PC-9 (cell line): Measurements from ENCODE around the gene MAN1A1. TPM values are rescaled to one million over a fixed set of nuclear protein-coding genes. Genes with fewer than 3 reads are reported as not detected.

Experiments used
- BruUV-seq: library from RNA; stranded (reverse); fragments of 400-500 nt; replicated peaks from 2 replicates; lab custom pipeline; 2021; lab: Mats Ljungman, UMichigan
- CTCF ChIA-PET: fragments of 300-600 bp; sonication (Branson Sonifier 250); formaldehyde crosslinking; loops from one replicate; lab custom pipeline; 2022; ENCODE audit warnings: antibody characterized with exemption; lab: Charles Lee
- POLR2A ChIA-PET: fragments of 300-600 bp; sonication (Branson Sonifier 250); formaldehyde crosslinking; loops from one replicate; lab custom pipeline; 2022; ENCODE audit warnings: antibody characterized with exemption; ENCODE audit not compliant: unreplicated experiment; lab: Charles Lee
- DNase-seq, 2 experiments: peaks; one replicate each; pipeline versions ENCODE4 v3.0.0 to v3.0.0-alpha.2; 2015 to 2022; ENCODE audit warnings: mixed read lengths in 1 of 2
- H2AFZ ChIP-seq: fragments of 200-600 bp; sonication (generic); 2 replicates; pipeline ENCODE4 v1.8.1; 2017; ENCODE audit warnings: antibody characterized with exemption
- H3F3A ChIP-seq: fragments of 200-600 bp; sonication (generic); 2 replicates; pipeline ENCODE4 v1.8.1; 2017; ENCODE audit warnings: antibody characterized with exemption, mild to moderate bottlenecking, low read depth; ENCODE audit not compliant: insufficient read depth
- H3K27ac ChIP-seq: fragments of 200-600 bp; sonication (generic); 2 replicates; pipeline ENCODE4 v1.6.1; 2016; ENCODE audit warnings: mixed run types
- H3K27me3 ChIP-seq: fragments of 200-600 bp; sonication (generic); 2 replicates; pipeline ENCODE4 v1.6.1; 2016; ENCODE audit warnings: low read depth, mixed run types; ENCODE audit not compliant: insufficient read depth
- H3K36me3 ChIP-seq: fragments of 200-600 bp; sonication (generic); 2 replicates; pipeline ENCODE4 v1.6.1; 2016; ENCODE audit warnings: low read depth, mixed run types
- H3K4me1 ChIP-seq: fragments of 200-600 bp; sonication (generic); replicated peaks from 2 replicates; pipeline ENCODE4 v1.6.1; 2016; ENCODE audit warnings: mixed run types; ENCODE audit not compliant: insufficient read depth
- H3K4me2 ChIP-seq: fragments of 200-600 bp; sonication (generic); 2 replicates; pipeline ENCODE4 v1.6.1; 2017; ENCODE audit warnings: mixed run types
- H3K4me3 ChIP-seq: fragments of 200-600 bp; sonication (generic); 2 replicates; pipeline ENCODE4 v1.6.1; 2016; ENCODE audit warnings: mixed run types
- H3K79me2 ChIP-seq: fragments of 200-600 bp; sonication (generic); 2 replicates; pipeline ENCODE4 v1.6.1; 2017; ENCODE audit warnings: low read depth, mixed run types
- H3K9me2 ChIP-seq: fragments of 200-600 bp; sonication (generic); 2 replicates; pipeline ENCODE4 v1.8.1; 2017; ENCODE audit warnings: mild to moderate bottlenecking; ENCODE audit not compliant: insufficient read depth
- H3K9me3 ChIP-seq: fragments of 200-600 bp; sonication (generic); 2 replicates; pipeline ENCODE4 v1.8.1; 2016; ENCODE audit warnings: low read depth; ENCODE audit not compliant: insufficient read depth
- H4K20me1 ChIP-seq: fragments of 200-600 bp; sonication (generic); 2 replicates; pipeline ENCODE4 v1.8.1; 2017; ENCODE audit not compliant: insufficient read depth
- CTCF ChIP-seq: fragments of 200-600 bp; sonication (generic); conservative IDR thresholded peaks from 2 replicates; pipeline ENCODE4 v1.6.1; 2017; ENCODE audit warnings: mixed run types, antibody characterized with exemption, mild to moderate bottlenecking, moderate library complexity
- EZH2 ChIP-seq: fragments of 200-600 bp; sonication (generic); IDR thresholded peaks from 2 replicates; pipeline ENCODE4 v1.8.0; 2017; ENCODE audit warnings: antibody characterized with exemption, low read depth
- intact Hi-C: fragments of 100-400 bp; cut with micrococcal nuclease; formaldehyde crosslinking; loops from one replicate; pipeline ENCODE4 v1.10.0; 2022; ENCODE audit not compliant: unreplicated experiment
- total RNA-seq: library from RNA; stranded (reverse); gene quantifications from 2 replicates; pipeline ENCODE4 v1.2.3, GENCODE V29; 2021

The MAN1A1 gene
- total RNA-seq, 1 experiment from 2014 or later: 13.4 TPM

GRCh38 chr6:119290306-119290705, 59.3 kb downstream of the MAN1A1 start:
- no TSS peak for BruUV-seq
- ChIA-PET CTCF (no interaction called here), POLR2A (no interaction called here)
- H4K20me1 ChIP-seq: no peaks in the 10 kb centered on the region
- no peaks in the 10 kb centered on the region for H3K4me1 ChIP-seq
- H3K27ac ChIP-seq: no peak overlapping the region
- H3K79me2 ChIP-seq: no peaks in the 10 kb centered on the region
- no peak overlapping the region for H3K4me3 ChIP-seq
- H3K4me2 ChIP-seq: no peak overlapping the region
- H3K27me3 ChIP-seq: no peaks in the 10 kb centered on the region
- no peak for DNase-seq
- no peaks in the 10 kb centered on the region for H3K9me3 ChIP-seq
- H2AFZ ChIP-seq: no peak overlapping the region
- no peaks in the 10 kb centered on the region for H3F3A ChIP-seq
- no peaks in the 10 kb centered on the region for H3K36me3 ChIP-seq
- H3K9me2 ChIP-seq: no peaks in the 10 kb centered on the region
- TF ChIP-seq CTCF (no peak), EZH2 (no peak)
- intact Hi-C loops: no loop called here

GRCh38 chr6:119289651-119290050, 59.9 kb downstream of the MAN1A1 start:
- Histone ChIP-seq H3K4me1 (no peaks in the 10 kb centered on the region), H3K79me2 (no peaks in the 10 kb centered on the region), H2AFZ (no peak overlapping the region), H3K9me3 (no peaks in the 10 kb centered on the region), H3K4me3 (no peak overlapping the region), H3K4me2 (no peak overlapping the region), H3K9me2 (no peaks in the 10 kb centered on the region), H3F3A (no peaks in the 10 kb centered on the region), H3K27me3 (no peaks in the 10 kb centered on the region), H3K27ac (no peak overlapping the region), H4K20me1 (no peaks in the 10 kb centered on the region), H3K36me3 (no peaks in the 10 kb centered on the region)
- POLR2A ChIA-PET: no interaction called here
- no TSS peak for BruUV-seq
- intact Hi-C loops: no loop called here
- CTCF ChIA-PET: no interaction called here
- no peak for DNase-seq
- TF ChIP-seq CTCF (no peak), EZH2 (no peak)

GRCh38 chr6:119285908-119286625, 63.5 kb downstream of the MAN1A1 start:
- intact Hi-C loops: no loop called here
- no peak for TF ChIP-seq EZH2
- TF ChIP-seq CTCF: no peak
- no TSS peak for BruUV-seq
- Histone ChIP-seq H3K79me2 (no peaks in the 10 kb centered on the region), H3K36me3 (no peaks in the 10 kb centered on the region), H4K20me1 (no peaks in the 10 kb centered on the region), H3K4me1 (no peaks in the 10 kb centered on the region), H3K4me3 (no peak overlapping the region), H3K9me2 (no peaks in the 10 kb centered on the region), H3K4me2 (no peak overlapping the region), H3F3A (no peaks in the 10 kb centered on the region), H3K27me3 (no peaks in the 10 kb centered on the region), H2AFZ (no peak overlapping the region), H3K27ac (no peak overlapping the region), H3K9me3 (no peaks in the 10 kb centered on the region)
- POLR2A ChIA-PET: no interaction called here
- CTCF ChIA-PET: no interaction called here
- DNase-seq: no peak
